ENCODE data around the gene MANF. TPM values are rescaled to one million over a fixed set of nuclear protein-coding genes. Genes with fewer than 3 reads are reported as not detected.
A peak's percentile ranks its signal among the peaks of the same experiment; 100 is the strongest.

Gene MANF
- total RNA-seq, 6 experiments from 2014 or later: 60.9 to 128 (median 81.8) TPM

- no peaks in the 10 kb centered on the region for H3K9me3 ChIP-seq
- peak overlapping the region; percentile 36 to 78 (median 76) for H3K27ac ChIP-seq
- H3K4me3 ChIP-seq: peak overlapping the region; percentile 63 to 82 (median 77)
- TF ChIP-seq CTCF (IDR thresholded peaks at IDR 0.05): no peak
- TF ChIP-seq POLR2A (IDR thresholded peaks at IDR 0.05): no peak
- H3K27me3 ChIP-seq: no peaks in the 10 kb centered on the region
- no peak for ATAC-seq
- peak in 2 of 3 donors; percentile 51 to 66 for DNase-seq
- 0% methylated on average over 4 of the region's 115 CpGs for WGBS (ENCODE audit: insufficient coverage, low coverage, low lambda C conversion rate, missing lambda C conversion rate)
- intact Hi-C loops (cut with DNase I): loop anchor here (10.0 kb wide), 2 partner anchors 103 to 113 kb away; partner anchors contain the start of gene DCAF1 (in 1 of the 2)
- H3K36me3 ChIP-seq: peaks cover 0 to 44% (median 24%) of the 10 kb centered on the region in 4 donors
- peaks cover 0 to 51% (median 19%) of the 10 kb centered on the region in 4 donors for H3K4me1 ChIP-seq
Observed at GRCh38 chr3:51391566-51392354, 6.7 kb downstream of the MANF start.

GRCh38 chr3:51392355-51393133, 7.5 kb downstream of the MANF start:
- no peaks in the 10 kb centered on the region for H3K9me3 ChIP-seq
- intact Hi-C loops (cut with DNase I): loop anchor here (10.0 kb wide), 2 partner anchors 102 to 112 kb away; partner anchors contain the start of gene DCAF1 (in 1 of the 2)
- WGBS (ENCODE audit: insufficient coverage, low coverage, low lambda C conversion rate, missing lambda C conversion rate): 90% methylated on average over 8 of the region's 42 CpGs
- H3K4me1 ChIP-seq: peaks cover 0 to 43% (median 16%) of the 10 kb centered on the region in 4 donors
- H3K36me3 ChIP-seq: peaks cover 0 to 47% (median 24%) of the 10 kb centered on the region in 4 donors
- H3K27me3 ChIP-seq: no peaks in the 10 kb centered on the region
- TF ChIP-seq POLR2A (IDR thresholded peaks at IDR 0.05) (no peak), CTCF (IDR thresholded peaks at IDR 0.05) (no peak)
- H3K4me3 ChIP-seq: peak overlapping the region; percentile 63 to 82 (median 77)
- ATAC-seq: no peak
- DNase-seq: peak in 1 of 3 donors; percentile 57
- H3K27ac ChIP-seq: peak overlapping the region in 1 of 3 donors; percentile 76

- DNase-seq (no peak), ATAC-seq (no peak)
- H3K4me1 ChIP-seq: peaks cover 0 to 37% (median 14%) of the 10 kb centered on the region in 4 donors
- intact Hi-C loops (cut with DNase I): loop anchor here (10.0 kb wide), 2 partner anchors 102 to 112 kb away; partner anchors contain the start of gene DCAF1 (in 1 of the 2)
- TF ChIP-seq POLR2A (IDR thresholded peaks at IDR 0.05) (no peak), CTCF (IDR thresholded peaks at IDR 0.05) (no peak)
- no peaks in the 10 kb centered on the region for H3K27me3 ChIP-seq
- no peaks in the 10 kb centered on the region for H3K9me3 ChIP-seq
- no peak overlapping the region for H3K4me3 ChIP-seq
- no peak overlapping the region for H3K27ac ChIP-seq
- peaks cover 0 to 45% (median 24%) of the 10 kb centered on the region in 4 donors for H3K36me3 ChIP-seq
- no CpG with 5 or more reads among the region's 17 CpGs for WGBS (ENCODE audit: insufficient coverage, low coverage, low lambda C conversion rate, missing lambda C conversion rate)
Observed at GRCh38 chr3:51393134-51393495, 8.0 kb downstream of the MANF start.

- no peaks in the 10 kb centered on the region for H3K9me3 ChIP-seq
- 98% methylated on average over 7 of the region's 14 CpGs for WGBS (ENCODE audit: insufficient coverage, low coverage, low lambda C conversion rate, missing lambda C conversion rate)
- H3K4me3 ChIP-seq: no peak overlapping the region
- H3K27ac ChIP-seq: no peak overlapping the region
- H3K36me3 ChIP-seq: peaks cover 0 to 45% (median 19%) of the 10 kb centered on the region in 4 donors
- no peak for ATAC-seq
- intact Hi-C loops (cut with DNase I): loop anchor here (10.0 kb wide), 2 partner anchors 101 to 111 kb away; partner anchors contain the start of gene DCAF1 (in 1 of the 2)
- no peaks in the 10 kb centered on the region for H3K27me3 ChIP-seq
- DNase-seq: no peak
- TF ChIP-seq CTCF (IDR thresholded peaks at IDR 0.05): no peak
- TF ChIP-seq POLR2A (IDR thresholded peaks at IDR 0.05): no peak
- peaks cover 0 to 33% (median 14%) of the 10 kb centered on the region in 4 donors for H3K4me1 ChIP-seq
Observed at GRCh38 chr3:51393564-51393963, 8.5 kb downstream of the MANF start.
